KMS-11 (cell line): Measurements from ENCODE around the gene LMX1A.

Source experiments
- H2AFZ ChIP-seq: fragments of 200-600 bp; sonication (generic); 2 replicates; pipeline ENCODE4 v1.6.1; 2016; ENCODE audit warnings: antibody characterized with exemption, mixed run types, low read depth
- H3K27ac ChIP-seq: fragments of 200-600 bp; sonication (generic); 2 replicates; pipeline ENCODE4 v1.6.1; 2016; ENCODE audit warnings: mild to moderate bottlenecking, mixed run types
- H3K27me3 ChIP-seq: fragments of 200-600 bp; sonication (generic); 2 replicates; pipeline ENCODE4 v1.6.1; 2017; ENCODE audit warnings: mild to moderate bottlenecking, low read depth, mixed run types, moderate library complexity; ENCODE audit not compliant: insufficient read depth
- H3K36me3 ChIP-seq: fragments of 200-600 bp; sonication (generic); 2 replicates; pipeline ENCODE4 v1.6.1; 2017; ENCODE audit warnings: mild to moderate bottlenecking, mixed run types; ENCODE audit not compliant: insufficient read depth
- H3K4me1 ChIP-seq: fragments of 200-600 bp; sonication (generic); 2 replicates; pipeline ENCODE4 v1.6.1; 2016; ENCODE audit warnings: mild to moderate bottlenecking, low read depth, mixed run types; ENCODE audit not compliant: poor library complexity, severe bottlenecking
- H3K4me2 ChIP-seq: fragments of 200-600 bp; sonication (generic); 2 replicates; pipeline ENCODE4 v1.7.0; 2016; ENCODE audit warnings: mild to moderate bottlenecking, mixed run types
- H3K4me3 ChIP-seq: fragments of 200-600 bp; sonication (generic); IDR thresholded peaks from 2 replicates; pipeline ENCODE4 v1.6.1; 2017; ENCODE audit warnings: low read depth, low read length, mixed read lengths; ENCODE audit not compliant: insufficient read depth
- H3K79me2 ChIP-seq: fragments of 200-600 bp; sonication (generic); 2 replicates; pipeline ENCODE4 v1.6.1; 2016; ENCODE audit warnings: low read depth, mixed run types; ENCODE audit not compliant: insufficient read depth
- H3K9ac ChIP-seq: fragments of 200-600 bp; sonication (generic); 2 replicates; pipeline ENCODE4 v1.6.1; 2016; ENCODE audit warnings: mild to moderate bottlenecking, mixed run types
- H4K20me1 ChIP-seq: fragments of 200-600 bp; sonication (generic); 2 replicates; pipeline ENCODE4 v1.6.1; 2016; ENCODE audit warnings: mild to moderate bottlenecking, mixed run types; ENCODE audit not compliant: insufficient read depth
- CTCF ChIP-seq: fragments of 200-600 bp; sonication (generic); conservative IDR thresholded peaks from 2 replicates; pipeline ENCODE4 v1.6.1; 2017; ENCODE audit warnings: low read depth, mild to moderate bottlenecking, antibody characterized with exemption, low read length, moderate library complexity, mixed read lengths

LMX1A gene

GRCh38 chr1:165288350-165289120 lies 68.0 kb downstream of the LMX1A start:
- Histone ChIP-seq H4K20me1 (no peaks in the 10 kb centered on the region), H3K4me1 (no peaks in the 10 kb centered on the region), H3K27ac (no peak overlapping the region), H3K4me3 (no peak overlapping the region), H3K79me2 (no peaks in the 10 kb centered on the region), H2AFZ (no peak overlapping the region), H3K36me3 (no peaks in the 10 kb centered on the region), H3K4me2 (no peak overlapping the region), H3K9ac (no peak overlapping the region), H3K27me3 (no peaks in the 10 kb centered on the region)
- TF ChIP-seq CTCF: no peak

GRCh38 chr1:165287781-165288180 lies 68.7 kb downstream of the LMX1A start:
- Histone ChIP-seq H3K27me3 (no peaks in the 10 kb centered on the region), H3K4me3 (no peak overlapping the region), H4K20me1 (no peaks in the 10 kb centered on the region), H3K79me2 (no peaks in the 10 kb centered on the region), H2AFZ (no peak overlapping the region), H3K36me3 (no peaks in the 10 kb centered on the region), H3K9ac (no peak overlapping the region), H3K4me1 (no peaks in the 10 kb centered on the region), H3K27ac (no peak overlapping the region), H3K4me2 (no peak overlapping the region)
- no peak for TF ChIP-seq CTCF

GRCh38 chr1:165287329-165287728 lies 69.2 kb downstream of the LMX1A start:
- no peaks in the 10 kb centered on the region for H3K79me2 ChIP-seq
- no peaks in the 10 kb centered on the region for H4K20me1 ChIP-seq
- H3K27me3 ChIP-seq: no peaks in the 10 kb centered on the region
- no peaks in the 10 kb centered on the region for H3K4me1 ChIP-seq
- no peak overlapping the region for H3K4me3 ChIP-seq
- H3K9ac ChIP-seq: no peak overlapping the region
- H3K4me2 ChIP-seq: no peak overlapping the region
- H3K27ac ChIP-seq: no peak overlapping the region
- H2AFZ ChIP-seq: no peak overlapping the region
- TF ChIP-seq CTCF: no peak
- no peaks in the 10 kb centered on the region for H3K36me3 ChIP-seq

GRCh38 chr1:165284454-165284853 lies 72.1 kb downstream of the LMX1A start:
- Histone ChIP-seq H3K4me1 (no peaks in the 10 kb centered on the region), H3K4me2 (no peak overlapping the region), H4K20me1 (no peaks in the 10 kb centered on the region), H2AFZ (no peak overlapping the region), H3K9ac (no peak overlapping the region), H3K79me2 (no peaks in the 10 kb centered on the region), H3K27ac (no peak overlapping the region), H3K36me3 (no peaks in the 10 kb centered on the region), H3K4me3 (no peak overlapping the region), H3K27me3 (no peaks in the 10 kb centered on the region)
- TF ChIP-seq CTCF: no peak
